Amygdala (tissue), 56 donors: ENCODE results near the gene UBAC2.

Source experiments
- DNase-seq, 56 donors: peaks; one replicate each; lab custom pipeline; 2025; lab: John Stamatoyannopoulos, UW

UBAC2 gene

DNA sequence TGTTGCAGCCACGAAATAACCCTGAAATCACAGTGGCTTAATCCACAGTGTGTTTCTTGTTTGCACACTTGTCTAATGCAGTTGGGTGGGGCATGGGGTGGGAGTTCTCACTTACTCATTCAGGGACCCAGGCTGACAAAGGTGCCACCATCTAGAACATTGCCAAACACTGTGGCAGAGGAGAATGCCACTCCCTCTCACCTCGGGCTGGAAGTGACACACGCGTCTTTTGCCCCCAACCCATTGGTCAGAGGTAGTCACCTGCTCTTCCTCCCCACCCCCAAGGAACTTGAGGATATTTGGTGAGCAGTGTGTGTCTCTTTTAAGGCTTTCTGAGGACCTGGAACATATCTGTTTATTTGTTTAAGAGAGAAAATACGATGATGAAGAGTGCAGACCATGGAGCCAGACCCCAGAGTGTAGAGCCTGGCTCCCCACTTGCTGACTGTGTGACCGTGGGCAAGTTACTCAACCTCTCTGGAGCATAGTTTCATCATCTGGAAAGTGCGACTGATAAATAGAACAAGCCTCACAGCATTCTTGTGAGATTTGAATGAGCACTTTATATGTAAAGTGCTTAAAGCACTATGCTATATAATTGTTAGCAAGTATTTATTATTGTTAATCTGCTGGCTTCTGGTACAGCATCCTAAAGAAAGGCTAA, 89.2 kb downstream of the UBAC2 start:
- DNase-seq, result no peak

GRCh38 chr13:99290894-99291293, 90.2 kb downstream of the UBAC2 start:
- no peak for DNase-seq

GRCh38 chr13:99293178-99293577, 92.5 kb downstream of the UBAC2 start:
- no peak for DNase-seq

- no peak for DNase-seq
These were observed 93.5 kb downstream of the UBAC2 start for GRCh38 chr13:99294198-99294597.

- DNase-seq, result no peak
These were observed 94.3 kb downstream of the UBAC2 start for GRCh38 chr13:99294958-99295357.

GRCh38 chr13:99295488-99296252, 95.0 kb downstream of the UBAC2 start:
- DNase-seq, result no peak

- no peak for DNase-seq
These were observed 95.7 kb downstream of the UBAC2 start for GRCh38 chr13:99296398-99296797.

DNA sequence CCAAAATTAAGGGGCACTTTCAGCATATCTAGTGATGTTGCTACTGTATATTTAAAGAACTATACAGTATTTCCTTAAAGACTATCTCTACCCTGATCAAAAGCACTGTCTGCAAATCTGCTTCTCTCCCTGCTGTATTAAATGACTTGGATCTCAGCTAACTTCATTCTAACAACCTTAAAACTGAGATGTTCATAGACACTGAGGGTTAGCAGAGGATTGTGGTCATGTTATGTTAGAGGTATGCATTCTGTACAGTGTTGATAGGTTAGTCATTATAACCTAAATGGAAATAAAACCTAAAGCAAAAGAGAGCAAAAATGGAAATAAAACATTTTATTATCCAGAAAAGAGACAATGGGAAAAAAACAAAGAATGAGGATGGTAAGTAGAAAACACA, 96.7 kb downstream of the UBAC2 start:
- no peak for DNase-seq

- no peak for DNase-seq
These were observed 97.4 kb downstream of the UBAC2 start for GRCh38 chr13:99298056-99298455.

DNA sequence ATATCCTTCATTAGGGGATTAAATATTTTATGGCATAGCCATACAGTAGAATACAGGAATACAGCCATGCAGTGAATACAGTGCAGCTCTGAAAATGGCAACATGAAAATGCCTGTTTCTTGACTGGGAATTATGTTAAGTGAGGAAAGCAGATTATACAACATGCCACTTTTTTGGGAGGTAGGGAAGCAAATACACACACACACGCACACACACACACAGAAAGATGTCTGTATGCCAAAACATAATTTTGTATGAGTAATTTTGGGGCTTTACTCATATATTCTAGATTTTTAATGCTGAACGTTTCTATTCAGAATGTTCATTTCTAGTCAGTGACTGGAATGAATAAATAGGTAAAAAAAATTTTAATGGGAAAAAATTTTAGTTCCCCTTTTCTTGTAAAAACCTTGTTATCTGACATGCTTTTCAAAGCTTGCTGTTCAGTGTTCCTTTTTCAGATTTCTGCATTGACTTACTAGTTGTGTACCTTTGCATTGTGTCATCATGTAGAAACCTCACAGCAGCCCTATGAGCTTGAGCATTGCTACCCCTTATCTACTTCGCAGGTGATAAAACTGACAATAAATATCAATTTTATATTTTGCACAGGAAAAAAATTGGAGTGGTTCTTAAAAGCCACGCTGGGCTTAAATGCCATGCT, 98.7 kb downstream of the UBAC2 start:
- no peak for DNase-seq

DNA sequence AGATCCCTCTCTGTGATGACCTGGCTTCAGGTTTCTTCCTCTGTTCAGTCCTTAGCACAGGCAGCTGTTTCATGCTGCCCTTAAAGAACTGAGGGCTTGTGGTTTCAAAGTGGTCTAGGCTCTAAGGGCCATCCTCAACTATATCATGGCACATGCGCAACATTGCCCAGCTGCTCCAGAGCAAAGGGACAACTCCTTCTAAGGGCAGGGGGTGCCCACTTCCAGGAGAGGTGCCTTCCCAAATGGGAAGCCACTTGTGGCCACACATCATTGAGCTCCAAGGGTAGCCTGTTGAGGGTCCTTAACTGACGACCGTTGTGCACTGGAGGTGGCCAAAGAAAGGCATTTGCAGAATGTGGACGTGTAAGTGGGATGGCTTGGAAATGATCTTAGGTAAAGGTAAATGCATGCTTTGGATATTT, 99.3 kb downstream of the UBAC2 start:
- DNase-seq, result no peak

DNA sequence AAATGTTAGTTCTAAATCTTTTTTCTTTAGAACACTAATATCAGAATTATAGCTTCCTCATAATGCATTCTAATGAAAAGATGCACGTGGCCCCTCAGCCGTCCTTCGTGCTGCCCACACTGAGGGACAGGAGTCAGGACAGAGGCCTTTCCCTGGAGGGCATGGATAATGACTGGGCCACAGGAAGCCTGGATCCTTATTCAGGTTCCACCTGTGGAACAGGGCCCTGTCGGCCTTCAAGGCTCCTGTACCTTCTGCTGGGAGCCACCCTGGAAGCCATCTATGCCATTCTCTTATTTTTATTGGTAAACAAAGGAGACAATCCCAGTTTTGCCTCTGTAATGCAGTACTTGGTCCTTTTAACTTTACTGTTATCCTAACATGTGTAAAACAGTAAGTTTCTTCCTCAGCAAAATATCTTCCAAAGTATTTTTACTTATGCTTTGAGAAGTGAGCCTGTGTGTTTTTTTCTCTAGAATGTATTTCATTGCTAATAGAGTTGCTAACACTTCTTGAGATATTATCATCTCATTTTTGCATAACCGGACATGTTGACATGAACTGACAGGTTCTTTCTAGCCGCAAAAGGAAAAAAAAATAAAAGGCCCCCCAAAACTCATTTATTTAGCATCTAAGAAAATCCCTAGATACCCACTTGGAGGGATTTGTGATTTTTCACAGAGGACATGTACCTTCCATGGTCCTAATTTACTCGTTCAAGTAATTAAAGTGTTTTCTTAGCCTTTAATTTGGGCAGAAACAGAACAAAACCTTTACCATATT, 100.6 kb downstream of the UBAC2 start:
- DNase-seq, result no peak

GRCh38 chr13:99301913-99302636, 101.4 kb downstream of the UBAC2 start:
- DNase-seq, result no peak

GRCh38 chr13:99302637-99303505, 102.2 kb downstream of the UBAC2 start:
- DNase-seq, result no peak

DNA sequence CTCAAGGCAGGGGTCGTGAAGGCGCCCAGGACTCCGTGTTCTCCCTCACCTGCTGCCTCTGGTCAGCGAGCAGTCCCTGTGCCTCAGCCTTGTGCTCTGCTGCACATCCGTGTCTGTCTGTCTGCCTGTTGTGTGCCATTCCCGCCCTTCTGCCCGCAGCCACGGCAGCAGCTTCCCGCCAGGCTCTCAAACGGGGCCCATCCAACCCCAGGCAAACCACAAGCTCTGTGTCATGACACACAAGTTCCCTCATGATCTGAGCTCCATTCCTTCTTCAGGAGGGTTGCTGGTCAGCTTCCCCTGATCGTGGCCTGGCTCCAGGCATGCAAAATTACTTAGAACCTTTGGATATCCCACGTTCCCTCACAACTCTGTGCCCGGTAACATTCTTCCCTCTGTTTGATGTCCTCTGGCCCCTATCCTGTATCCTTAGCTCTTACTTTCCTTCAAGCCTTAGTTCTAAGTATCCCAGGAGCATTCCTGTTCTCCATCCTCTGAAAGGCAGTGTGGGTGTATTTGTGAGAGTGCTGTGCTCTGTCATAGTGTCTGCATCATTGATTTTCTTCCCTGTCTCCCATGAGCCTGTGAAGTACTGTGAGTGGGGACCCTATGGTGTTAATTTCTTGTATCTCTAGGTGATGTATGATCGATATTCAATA, 103.3 kb downstream of the UBAC2 start:
- DNase-seq, result peak in 8 of 56 donors; percentile 6 to 30 (median 22)

DNA sequence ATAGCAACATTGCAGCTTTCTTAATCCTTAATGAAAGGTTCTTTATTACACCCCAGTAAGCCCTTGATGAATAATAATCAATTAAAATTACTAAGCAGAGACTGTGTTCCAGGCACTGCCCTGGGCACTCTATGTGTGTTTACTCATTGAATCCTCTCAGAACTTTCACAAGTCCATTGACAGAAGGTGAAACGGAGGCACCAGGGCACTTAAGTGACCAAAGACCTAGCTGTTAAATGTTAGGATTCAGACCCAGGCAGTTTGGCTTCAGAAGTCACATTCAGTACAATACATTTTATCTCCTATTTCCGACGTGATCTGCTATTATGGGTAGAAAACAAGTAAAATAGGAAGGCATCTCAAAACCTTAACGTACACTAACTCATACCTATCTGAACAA, 103.9 kb downstream of the UBAC2 start:
- no peak for DNase-seq

DNA sequence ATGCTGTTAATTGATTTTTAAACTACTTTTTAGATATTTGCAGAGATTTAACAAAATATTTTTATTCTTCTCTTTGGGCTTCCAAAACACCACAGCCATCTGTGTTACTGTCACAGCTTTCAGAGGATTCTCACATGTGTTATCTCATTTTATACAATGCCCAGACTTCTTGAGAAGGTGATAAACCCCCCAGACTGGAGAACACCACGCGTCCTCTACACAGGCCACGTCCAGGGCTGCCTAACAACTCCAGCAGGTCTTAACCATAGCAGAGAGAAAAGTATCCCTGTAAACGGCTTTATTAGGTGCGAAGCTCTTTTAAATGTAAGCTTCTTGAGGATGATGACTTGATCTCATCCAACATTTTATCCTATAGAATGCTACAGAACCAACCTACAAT, 104.5 kb downstream of the UBAC2 start:
- no peak for DNase-seq

DNA sequence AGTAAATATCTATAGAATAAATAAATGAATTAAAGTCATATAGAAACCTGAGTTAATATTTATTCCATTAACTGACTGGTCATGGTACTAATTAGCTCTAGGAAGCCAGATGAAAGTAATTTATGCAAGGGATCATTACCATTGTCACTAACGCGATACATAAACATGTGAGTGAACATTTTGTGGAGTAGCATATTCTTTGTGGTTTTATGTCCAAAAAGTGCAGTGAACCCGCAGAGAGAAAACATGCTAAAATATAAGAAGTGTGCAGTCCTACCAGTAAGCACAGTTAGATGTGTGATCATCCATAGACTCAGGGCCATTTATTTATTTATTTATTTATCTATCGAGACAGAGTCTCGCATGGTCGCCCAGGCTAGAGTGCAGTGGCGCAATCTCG, 104.9 kb downstream of the UBAC2 start:
- DNase-seq, result no peak

GRCh38 chr13:99307247-99307646, 106.6 kb downstream of the UBAC2 start, which contains the start of gene GPR183:
Gene GPR183, minus strand, starts transcription at chr13:99307399. Its CDS starts 11,254 bp downstream, at chr13:99296145.
- DNase-seq, result no peak
